ENCODE measurements around the gene AUTS2.

DNA sequence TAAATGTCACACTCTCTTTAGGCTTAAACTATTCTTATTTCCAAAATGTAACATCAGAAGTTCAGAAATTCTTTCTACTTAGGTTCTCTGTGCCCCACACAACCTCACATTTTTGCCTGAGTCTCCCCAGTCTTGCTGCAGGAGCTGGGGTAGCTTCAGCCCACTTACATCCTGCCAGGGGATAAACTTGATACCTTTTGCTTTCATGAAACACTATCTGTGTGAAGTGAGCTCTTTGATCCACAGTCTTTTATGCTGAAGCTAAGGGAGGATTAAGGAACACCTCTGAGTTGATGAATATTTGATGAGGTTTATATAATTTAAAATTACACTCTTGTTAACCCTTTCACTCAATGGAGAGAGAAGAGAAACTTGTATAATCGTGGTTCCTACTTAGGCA lies 341.0 kb downstream of the AUTS2 start:
- TF ChIP-seq, protein P1, sequence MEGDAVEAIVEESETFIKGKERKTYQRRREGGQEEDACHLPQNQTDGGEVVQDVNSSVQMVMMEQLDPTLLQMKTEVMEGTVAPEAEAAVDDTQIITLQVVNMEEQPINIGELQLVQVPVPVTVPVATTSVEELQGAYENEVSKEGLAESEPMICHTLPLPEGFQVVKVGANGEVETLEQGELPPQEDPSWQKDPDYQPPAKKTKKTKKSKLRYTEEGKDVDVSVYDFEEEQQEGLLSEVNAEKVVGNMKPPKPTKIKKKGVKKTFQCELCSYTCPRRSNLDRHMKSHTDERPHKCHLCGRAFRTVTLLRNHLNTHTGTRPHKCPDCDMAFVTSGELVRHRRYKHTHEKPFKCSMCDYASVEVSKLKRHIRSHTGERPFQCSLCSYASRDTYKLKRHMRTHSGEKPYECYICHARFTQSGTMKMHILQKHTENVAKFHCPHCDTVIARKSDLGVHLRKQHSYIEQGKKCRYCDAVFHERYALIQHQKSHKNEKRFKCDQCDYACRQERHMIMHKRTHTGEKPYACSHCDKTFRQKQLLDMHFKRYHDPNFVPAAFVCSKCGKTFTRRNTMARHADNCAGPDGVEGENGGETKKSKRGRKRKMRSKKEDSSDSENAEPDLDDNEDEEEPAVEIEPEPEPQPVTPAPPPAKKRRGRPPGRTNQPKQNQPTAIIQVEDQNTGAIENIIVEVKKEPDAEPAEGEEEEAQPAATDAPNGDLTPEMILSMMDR (IDR thresholded peaks at IDR 0.05; ENCODE audit: low read depth, low read length, missing input control) = no peak
- TF ChIP-seq EGR1 (IDR thresholded peaks at IDR 0.05; ENCODE audit: low read depth in 2 of 2) = no peak
- no peak for TF ChIP-seq FOXA1 (IDR thresholded peaks at IDR 0.05)
- TF ChIP-seq, protein P2, sequence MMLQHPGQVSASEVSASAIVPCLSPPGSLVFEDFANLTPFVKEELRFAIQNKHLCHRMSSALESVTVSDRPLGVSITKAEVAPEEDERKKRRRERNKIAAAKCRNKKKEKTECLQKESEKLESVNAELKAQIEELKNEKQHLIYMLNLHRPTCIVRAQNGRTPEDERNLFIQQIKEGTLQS (IDR thresholded peaks at IDR 0.05) = no peak
- no peak for TF ChIP-seq YY1 (IDR thresholded peaks at IDR 0.05)
- no peak for TF ChIP-seq SP1 (IDR thresholded peaks at IDR 0.05)
- no peak for TF ChIP-seq JUND (IDR thresholded peaks at IDR 0.05)
- TF ChIP-seq, protein P3, sequence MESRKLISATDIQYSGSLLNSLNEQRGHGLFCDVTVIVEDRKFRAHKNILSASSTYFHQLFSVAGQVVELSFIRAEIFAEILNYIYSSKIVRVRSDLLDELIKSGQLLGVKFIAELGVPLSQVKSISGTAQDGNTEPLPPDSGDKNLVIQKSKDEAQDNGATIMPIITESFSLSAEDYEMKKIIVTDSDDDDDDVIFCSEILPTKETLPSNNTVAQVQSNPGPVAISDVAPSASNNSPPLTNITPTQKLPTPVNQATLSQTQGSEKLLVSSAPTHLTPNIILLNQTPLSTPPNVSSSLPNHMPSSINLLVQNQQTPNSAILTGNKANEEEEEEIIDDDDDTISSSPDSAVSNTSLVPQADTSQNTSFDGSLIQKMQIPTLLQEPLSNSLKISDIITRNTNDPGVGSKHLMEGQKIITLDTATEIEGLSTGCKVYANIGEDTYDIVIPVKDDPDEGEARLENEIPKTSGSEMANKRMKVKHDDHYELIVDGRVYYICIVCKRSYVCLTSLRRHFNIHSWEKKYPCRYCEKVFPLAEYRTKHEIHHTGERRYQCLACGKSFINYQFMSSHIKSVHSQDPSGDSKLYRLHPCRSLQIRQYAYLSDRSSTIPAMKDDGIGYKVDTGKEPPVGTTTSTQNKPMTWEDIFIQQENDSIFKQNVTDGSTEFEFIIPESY (IDR thresholded peaks at IDR 0.05) = no peak
- TF ChIP-seq RXRA (IDR thresholded peaks at IDR 0.05) = no peak
- TF ChIP-seq, protein P4, sequence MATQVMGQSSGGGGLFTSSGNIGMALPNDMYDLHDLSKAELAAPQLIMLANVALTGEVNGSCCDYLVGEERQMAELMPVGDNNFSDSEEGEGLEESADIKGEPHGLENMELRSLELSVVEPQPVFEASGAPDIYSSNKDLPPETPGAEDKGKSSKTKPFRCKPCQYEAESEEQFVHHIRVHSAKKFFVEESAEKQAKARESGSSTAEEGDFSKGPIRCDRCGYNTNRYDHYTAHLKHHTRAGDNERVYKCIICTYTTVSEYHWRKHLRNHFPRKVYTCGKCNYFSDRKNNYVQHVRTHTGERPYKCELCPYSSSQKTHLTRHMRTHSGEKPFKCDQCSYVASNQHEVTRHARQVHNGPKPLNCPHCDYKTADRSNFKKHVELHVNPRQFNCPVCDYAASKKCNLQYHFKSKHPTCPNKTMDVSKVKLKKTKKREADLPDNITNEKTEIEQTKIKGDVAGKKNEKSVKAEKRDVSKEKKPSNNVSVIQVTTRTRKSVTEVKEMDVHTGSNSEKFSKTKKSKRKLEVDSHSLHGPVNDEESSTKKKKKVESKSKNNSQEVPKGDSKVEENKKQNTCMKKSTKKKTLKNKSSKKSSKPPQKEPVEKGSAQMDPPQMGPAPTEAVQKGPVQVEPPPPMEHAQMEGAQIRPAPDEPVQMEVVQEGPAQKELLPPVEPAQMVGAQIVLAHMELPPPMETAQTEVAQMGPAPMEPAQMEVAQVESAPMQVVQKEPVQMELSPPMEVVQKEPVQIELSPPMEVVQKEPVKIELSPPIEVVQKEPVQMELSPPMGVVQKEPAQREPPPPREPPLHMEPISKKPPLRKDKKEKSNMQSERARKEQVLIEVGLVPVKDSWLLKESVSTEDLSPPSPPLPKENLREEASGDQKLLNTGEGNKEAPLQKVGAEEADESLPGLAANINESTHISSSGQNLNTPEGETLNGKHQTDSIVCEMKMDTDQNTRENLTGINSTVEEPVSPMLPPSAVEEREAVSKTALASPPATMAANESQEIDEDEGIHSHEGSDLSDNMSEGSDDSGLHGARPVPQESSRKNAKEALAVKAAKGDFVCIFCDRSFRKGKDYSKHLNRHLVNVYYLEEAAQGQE (IDR thresholded peaks at IDR 0.05) = no peak
- TF ChIP-seq TAF1 (conservative IDR thresholded peaks at IDR 0.05) = no peak
